ENCODE measurements around the gene GDF10. TPM values are rescaled to one million over a fixed set of nuclear protein-coding genes. Genes with fewer than 3 reads are reported as not detected.

Gene GDF10
- polyA plus RNA-seq, 3 donors, result 1.1 to 1.6 (median 1.4) TPM

- no peak for DNase-seq (ENCODE audit: low read depth in 3 of 3, low spot score in 2 of 3)
Observed at GRCh38 chr10:47349941-47350371, 50.0 kb downstream of the GDF10 start.

- no peak for DNase-seq (ENCODE audit: low read depth in 3 of 3, low spot score in 2 of 3)
Observed at GRCh38 chr10:47350671-47351640, 51.0 kb downstream of the GDF10 start.

GRCh38 chr10:47351899-47352815 lies 52.2 kb downstream of the GDF10 start:
- DNase-seq (ENCODE audit: low read depth in 3 of 3, low spot score in 2 of 3), result no peak

- no peak for DNase-seq (ENCODE audit: low read depth in 3 of 3, low spot score in 2 of 3)
Observed at GRCh38 chr10:47353351-47353750, 53.4 kb downstream of the GDF10 start.

GRCh38 chr10:47354165-47354564 lies 54.2 kb downstream of the GDF10 start:
- DNase-seq (ENCODE audit: low read depth in 3 of 3, low spot score in 2 of 3), result no peak

GRCh38 chr10:47354900-47355299 lies 54.9 kb downstream of the GDF10 start:
- no peak for DNase-seq (ENCODE audit: low read depth in 3 of 3, low spot score in 2 of 3)

- no peak for DNase-seq (ENCODE audit: low read depth in 3 of 3, low spot score in 2 of 3)
Observed at GRCh38 chr10:47356708-47357107, 56.7 kb downstream of the GDF10 start.

GRCh38 chr10:47357131-47357582 lies 57.2 kb downstream of the GDF10 start:
- no peak for DNase-seq (ENCODE audit: low read depth in 3 of 3, low spot score in 2 of 3)

- no peak for DNase-seq (ENCODE audit: low read depth in 3 of 3, low spot score in 2 of 3)
Observed at GRCh38 chr10:47357911-47358310, 57.9 kb downstream of the GDF10 start.

GRCh38 chr10:47358457-47358856 lies 58.5 kb downstream of the GDF10 start:
- DNase-seq (ENCODE audit: low read depth in 3 of 3, low spot score in 2 of 3), result no peak

GRCh38 chr10:47359101-47359500 lies 59.1 kb downstream of the GDF10 start:
- DNase-seq (ENCODE audit: low read depth in 3 of 3, low spot score in 2 of 3), result no peak

GRCh38 chr10:47359626-47360418 lies 59.8 kb downstream of the GDF10 start:
- no peak for DNase-seq (ENCODE audit: low read depth in 3 of 3, low spot score in 2 of 3)

- DNase-seq (ENCODE audit: low read depth in 3 of 3, low spot score in 2 of 3), result no peak
Observed at GRCh38 chr10:47360419-47361040, 60.5 kb downstream of the GDF10 start.

GRCh38 chr10:47361293-47361692 lies 61.3 kb downstream of the GDF10 start:
- no peak for DNase-seq (ENCODE audit: low read depth in 3 of 3, low spot score in 2 of 3)

- no peak for DNase-seq (ENCODE audit: low read depth in 3 of 3, low spot score in 2 of 3)
Observed at GRCh38 chr10:47362199-47362598, 62.2 kb downstream of the GDF10 start.

Other genes starting within 250 kb of the GDF10 start
- not detected for gene GDF2, start 22.3 kb downstream of the GDF10 start, polyA plus RNA-seq (ENCODE audit: insufficient read length in 3 of 3)
- under 1 TPM; 0.08 to 0.15 (median 0.15) TPM for gene RBP3, start 48.2 kb downstream of the GDF10 start, polyA plus RNA-seq (ENCODE audit: insufficient read length in 3 of 3)
- gene ZNF488, start 84.1 kb downstream of the GDF10 start, polyA plus RNA-seq (ENCODE audit: insufficient read length in 3 of 3), result 1 to 10 TPM; 5.9 to 6.6 (median 6.4) TPM
- under 1 TPM in 2 of 3 donors, not detected in 1; 0.20 to 0.21 TPM for gene ANXA8, start 183.9 kb downstream of the GDF10 start, polyA plus RNA-seq (ENCODE audit: insufficient read length in 3 of 3)
- gene FAM25G, start 191.5 kb downstream of the GDF10 start, polyA plus RNA-seq (ENCODE audit: insufficient read length in 3 of 3), result not detected
- 10 to 100 TPM in 1 of 3 donors, 1 to 10 TPM in 2; 3.8 to 14.9 (median 9.7) TPM for gene AGAP9, start 223.4 kb downstream of the GDF10 start, polyA plus RNA-seq (ENCODE audit: insufficient read length in 3 of 3)